ENCODE measurements around the gene UBAP1.

GRCh38 chr9:34151398-34151797, 27.4 kb upstream of the UBAP1 start:
- TF ChIP-seq CTCF (IDR thresholded peaks at IDR 0.05) (no peak), POLR2A (IDR thresholded peaks at IDR 0.05) (no peak), EP300 (IDR thresholded peaks at IDR 0.05) (no peak)
